ENCODE results near the gene SGCA.

SGCA gene

GRCh38 chr17:50165466-50165865 is 339 bp upstream of the SGCA start:
- TF ChIP-seq TAF1 (IDR thresholded peaks at IDR 0.05; ENCODE audit: low read depth, low read length), result no peak
- FAIRE-seq, result no peak
- DNase-seq (ENCODE audit: insufficient read length, low spot score), result no peak

GRCh38 chr17:50166518-50167181 is 845 bp downstream of the SGCA start:
- DNase-seq (ENCODE audit: insufficient read length, low spot score), result no peak
- FAIRE-seq, result peak; percentile 31
- TF ChIP-seq TAF1 (IDR thresholded peaks at IDR 0.05; ENCODE audit: low read depth, low read length), result no peak
- no peak for TF ChIP-seq SPI1 (IDR thresholded peaks at IDR 0.05; ENCODE audit: low read depth, low read length)
- no peak for TF ChIP-seq POLR2A (IDR thresholded peaks at IDR 0.05; ENCODE audit: low read depth, low read length)
- no peak for TF ChIP-seq POLR2AphosphoS5 (IDR thresholded peaks at IDR 0.05; ENCODE audit: low read depth, low read length)
- TF ChIP-seq POU2F2 (IDR thresholded peaks at IDR 0.05; ENCODE audit: low read depth, low read length), result no peak
- TF ChIP-seq PAX5 (IDR thresholded peaks at IDR 0.05; ENCODE audit: insufficient read depth, low read length, severe bottlenecking), result no peak

GRCh38 chr17:50167371-50167770 is 1.6 kb downstream of the SGCA start:
- no peak for DNase-seq (ENCODE audit: insufficient read length, low spot score)
- no peak for TF ChIP-seq POLR2AphosphoS5 (IDR thresholded peaks at IDR 0.05; ENCODE audit: low read depth, low read length)
- no peak for TF ChIP-seq PAX5 (IDR thresholded peaks at IDR 0.05; ENCODE audit: insufficient read depth, low read length, severe bottlenecking)
- no peak for TF ChIP-seq POU2F2 (IDR thresholded peaks at IDR 0.05; ENCODE audit: low read depth, low read length)
- TF ChIP-seq TAF1 (IDR thresholded peaks at IDR 0.05; ENCODE audit: low read depth, low read length), result no peak
- TF ChIP-seq POLR2A (IDR thresholded peaks at IDR 0.05; ENCODE audit: low read depth, low read length), result no peak
- no peak for TF ChIP-seq SPI1 (IDR thresholded peaks at IDR 0.05; ENCODE audit: low read depth, low read length)
- FAIRE-seq, result no peak

GRCh38 chr17:50168319-50168718 is 2.5 kb downstream of the SGCA start:
- DNase-seq (ENCODE audit: insufficient read length, low spot score) (no peak), FAIRE-seq (no peak)
- TF ChIP-seq POLR2AphosphoS5 (IDR thresholded peaks at IDR 0.05; ENCODE audit: low read depth, low read length) (no peak), SPI1 (IDR thresholded peaks at IDR 0.05; ENCODE audit: low read depth, low read length) (no peak), PAX5 (IDR thresholded peaks at IDR 0.05; ENCODE audit: insufficient read depth, low read length, severe bottlenecking) (no peak), TAF1 (IDR thresholded peaks at IDR 0.05; ENCODE audit: low read depth, low read length) (no peak), POU2F2 (IDR thresholded peaks at IDR 0.05; ENCODE audit: low read depth, low read length) (no peak), POLR2A (IDR thresholded peaks at IDR 0.05; ENCODE audit: low read depth, low read length) (no peak)

GRCh38 chr17:50169121-50169764 is 3.4 kb downstream of the SGCA start:
- FAIRE-seq (peak; percentile 89), DNase-seq (ENCODE audit: insufficient read length, low spot score) (no peak)
- TF ChIP-seq TAF1 (IDR thresholded peaks at IDR 0.05; ENCODE audit: low read depth, low read length) (no peak), SPI1 (IDR thresholded peaks at IDR 0.05; ENCODE audit: low read depth, low read length) (no peak), POLR2AphosphoS5 (IDR thresholded peaks at IDR 0.05; ENCODE audit: low read depth, low read length) (no peak), POU2F2 (IDR thresholded peaks at IDR 0.05; ENCODE audit: low read depth, low read length) (no peak; the same call in 1 of the 2 replicates), POLR2A (IDR thresholded peaks at IDR 0.05; ENCODE audit: low read depth, low read length) (no peak), PAX5 (IDR thresholded peaks at IDR 0.05; ENCODE audit: insufficient read depth, low read length, severe bottlenecking) (no peak)

- TF ChIP-seq SPI1 (IDR thresholded peaks at IDR 0.05; ENCODE audit: low read depth, low read length) (no peak), POU2F2 (IDR thresholded peaks at IDR 0.05; ENCODE audit: low read depth, low read length) (no peak), PAX5 (IDR thresholded peaks at IDR 0.05; ENCODE audit: insufficient read depth, low read length, severe bottlenecking) (no peak), POLR2AphosphoS5 (IDR thresholded peaks at IDR 0.05; ENCODE audit: low read depth, low read length) (no peak), POLR2A (IDR thresholded peaks at IDR 0.05; ENCODE audit: low read depth, low read length) (no peak), TAF1 (IDR thresholded peaks at IDR 0.05; ENCODE audit: low read depth, low read length) (no peak)
- FAIRE-seq (no peak), DNase-seq (ENCODE audit: insufficient read length, low spot score) (no peak)
Observed at GRCh38 chr17:50169881-50170459, 4.2 kb downstream of the SGCA start.

GRCh38 chr17:50170662-50171370 is 5.0 kb downstream of the SGCA start:
- peak; percentile 95 for FAIRE-seq
- TF ChIP-seq TAF1 (IDR thresholded peaks at IDR 0.05; ENCODE audit: low read depth, low read length) (no peak), PAX5 (IDR thresholded peaks at IDR 0.05; ENCODE audit: insufficient read depth, low read length, severe bottlenecking) (no peak), SPI1 (IDR thresholded peaks at IDR 0.05; ENCODE audit: low read depth, low read length) (no peak), POLR2A (IDR thresholded peaks at IDR 0.05; ENCODE audit: low read depth, low read length) (no peak), POLR2AphosphoS5 (IDR thresholded peaks at IDR 0.05; ENCODE audit: low read depth, low read length) (no peak), POU2F2 (IDR thresholded peaks at IDR 0.05; ENCODE audit: low read depth, low read length) (no peak)
- DNase-seq (ENCODE audit: insufficient read length, low spot score), result no peak

GRCh38 chr17:50171371-50172071 is 5.7 kb downstream of the SGCA start:
- FAIRE-seq, result no peak

More at GRCh38 chr17:50171371-50172071, 5.7 kb downstream of the SGCA start:
- no peak for DNase-seq (ENCODE audit: insufficient read length, low spot score)
- no peak for TF ChIP-seq TAF1 (IDR thresholded peaks at IDR 0.05; ENCODE audit: low read depth, low read length)
- TF ChIP-seq POLR2A (IDR thresholded peaks at IDR 0.05; ENCODE audit: low read depth, low read length), result no peak
- no peak for TF ChIP-seq POU2F2 (IDR thresholded peaks at IDR 0.05; ENCODE audit: low read depth, low read length)
- TF ChIP-seq POLR2AphosphoS5 (IDR thresholded peaks at IDR 0.05; ENCODE audit: low read depth, low read length), result no peak
- TF ChIP-seq PAX5 (IDR thresholded peaks at IDR 0.05; ENCODE audit: insufficient read depth, low read length, severe bottlenecking), result no peak
- no peak for TF ChIP-seq SPI1 (IDR thresholded peaks at IDR 0.05; ENCODE audit: low read depth, low read length)
